Medulla oblongata (tissue), 1 donor: ENCODE results near the gene GMFB.

ENCODE experiments used
- DNase-seq: peaks from one replicate; pipeline ENCODE4 v3.0.0-alpha.2; 2015; ENCODE audit errors: extremely low spot score

GMFB gene

DNA sequence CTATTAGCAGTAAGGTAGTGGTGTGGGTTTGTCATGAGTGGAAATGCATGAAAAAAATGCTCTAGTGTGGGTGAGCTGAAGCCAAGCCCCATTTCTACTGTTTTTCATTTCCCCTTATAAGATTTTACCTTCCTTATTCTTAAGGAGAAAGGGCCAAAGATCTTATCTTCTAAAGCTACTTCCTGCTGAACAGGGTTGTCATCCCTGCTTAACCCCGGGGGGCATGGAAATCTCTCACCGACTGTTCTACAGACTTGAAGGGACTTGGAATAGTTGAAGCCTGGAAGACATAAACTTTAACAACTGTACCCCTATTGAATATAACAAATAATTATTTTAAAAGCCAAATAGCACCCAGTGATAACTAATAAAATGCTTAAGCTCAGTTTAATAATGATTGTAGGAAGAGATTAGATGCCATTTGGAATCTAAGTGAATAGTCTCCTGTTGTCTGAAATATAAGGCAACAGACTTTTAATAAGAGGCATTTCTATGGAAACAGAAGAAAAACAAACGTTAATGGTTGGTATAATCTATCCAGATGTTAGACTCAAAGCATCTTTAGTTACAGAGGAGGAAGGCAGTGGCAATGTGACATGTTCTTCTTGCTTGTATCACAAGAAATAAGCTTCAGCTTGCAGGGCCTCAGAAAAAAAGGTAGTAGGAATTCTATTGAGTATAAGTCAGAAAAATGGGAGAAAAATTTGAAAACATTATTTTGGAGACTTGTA lies 1.8 kb upstream of the GMFB start:
- DNase-seq = no peak

- DNase-seq = peak; percentile 5
Measured at GRCh38 chr14:54489731-54490444, 1.1 kb upstream of the GMFB start.

DNA sequence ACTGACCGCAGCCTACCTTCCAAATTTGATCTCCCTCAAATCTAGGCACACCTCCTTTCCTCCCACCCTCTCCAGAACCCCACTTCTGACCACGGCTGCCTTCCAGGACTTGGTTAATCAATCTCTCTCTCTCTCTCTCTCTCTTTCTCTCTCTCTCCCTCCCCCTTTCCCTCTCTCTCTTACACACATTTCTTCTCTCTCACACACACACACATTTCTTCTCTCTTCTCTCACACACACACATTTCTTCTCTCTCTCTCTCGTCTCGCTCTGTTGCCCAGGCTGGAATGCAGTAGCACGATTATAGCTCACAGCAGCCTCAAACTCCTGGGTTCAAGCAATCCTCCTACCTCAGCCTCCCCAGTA lies 521 bp upstream of the GMFB start:
- DNase-seq = no peak

DNA sequence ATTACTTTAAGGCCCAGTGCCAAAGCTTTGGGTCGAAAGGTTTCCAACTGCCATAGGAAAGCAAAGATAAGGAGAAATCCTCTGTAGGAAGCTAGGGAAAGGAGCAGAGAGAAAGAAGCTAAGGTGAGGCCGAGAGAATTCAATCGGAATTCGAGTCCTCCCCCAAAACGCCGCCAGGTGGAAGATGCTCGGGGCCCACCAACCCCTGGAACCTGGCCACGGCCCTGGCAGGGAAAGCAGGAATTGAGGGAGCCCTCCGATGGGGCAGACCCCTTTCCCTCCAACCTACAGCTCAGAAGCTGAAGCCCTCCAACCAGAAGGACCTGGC lies 498 bp downstream of the GMFB start:
- DNase-seq = peak; percentile 21

GRCh38 chr14:54487771-54488170 lies 1.0 kb downstream of the GMFB start:
- DNase-seq = peak; percentile 35

DNA sequence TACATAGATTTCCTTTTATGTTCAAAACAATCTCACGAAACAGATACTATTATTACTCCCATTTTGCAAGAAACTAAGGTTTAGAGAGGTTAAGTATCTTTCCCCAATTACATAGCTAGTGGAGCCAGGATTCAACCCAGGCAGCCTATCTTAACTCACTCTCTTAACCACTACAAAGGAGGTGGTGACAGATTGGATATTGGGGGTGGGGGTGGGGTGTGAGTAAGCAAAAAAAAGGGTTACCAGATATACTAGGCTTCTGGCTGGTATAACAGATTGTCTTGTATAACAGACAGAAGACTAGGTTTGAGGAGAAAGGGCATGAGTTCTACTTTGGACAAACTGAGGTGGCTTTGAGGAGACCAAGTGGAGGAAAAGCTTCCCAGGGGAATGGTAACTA lies 2.1 kb downstream of the GMFB start:
- DNase-seq = no peak

DNA sequence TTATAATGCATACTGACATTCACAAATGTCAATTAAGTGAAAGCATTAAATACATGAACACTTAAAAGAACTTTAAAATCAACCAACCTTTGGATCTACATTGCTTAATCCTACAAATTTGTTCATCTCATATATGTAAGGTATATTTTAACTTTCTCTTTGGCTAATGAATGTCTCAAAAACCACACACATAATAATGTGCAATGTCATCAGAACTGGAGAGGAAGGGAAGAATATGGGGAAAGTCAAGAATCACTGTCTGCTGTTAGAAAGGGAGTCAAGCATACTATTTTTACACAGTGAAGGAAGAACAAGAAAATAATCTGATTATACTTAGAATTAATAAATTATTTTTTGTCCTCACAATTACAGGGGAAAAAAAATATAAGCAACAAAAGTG lies 4.9 kb downstream of the GMFB start:
- no peak for DNase-seq

GRCh38 chr14:54483073-54483745 lies 5.6 kb downstream of the GMFB start:
- no peak for DNase-seq

GRCh38 chr14:54481695-54482094 lies 7.1 kb downstream of the GMFB start:
- no peak for DNase-seq

GRCh38 chr14:54480830-54481562 lies 7.8 kb downstream of the GMFB start:
- no peak for DNase-seq

DNA sequence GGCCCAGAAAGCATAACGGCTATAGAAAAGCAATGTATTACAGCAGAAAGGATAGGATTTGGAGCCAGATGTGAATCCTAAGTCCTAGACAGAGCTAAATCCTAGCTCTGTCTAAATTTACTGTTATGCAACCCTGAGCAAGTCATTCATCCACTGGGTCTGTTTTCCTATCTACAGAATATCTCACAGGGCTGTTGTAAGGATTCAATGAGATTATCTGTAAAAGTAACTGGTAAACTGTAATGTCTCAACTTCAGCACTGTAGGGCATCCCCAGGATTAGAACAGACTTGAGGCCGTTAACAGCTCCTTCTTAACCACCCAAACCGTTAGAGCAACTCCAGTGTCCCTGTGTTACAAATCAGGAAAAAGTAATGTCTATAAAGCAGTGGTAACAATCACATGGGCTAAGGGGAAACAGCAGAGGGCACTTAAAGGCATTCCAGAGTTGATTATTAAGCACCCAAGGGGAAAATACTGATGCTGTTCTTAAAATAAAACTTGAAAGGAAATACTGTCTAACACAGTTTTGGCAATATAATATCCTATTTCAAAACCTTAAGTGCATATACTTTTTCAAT lies 10.1 kb downstream of the GMFB start:
- no peak for DNase-seq

DNA sequence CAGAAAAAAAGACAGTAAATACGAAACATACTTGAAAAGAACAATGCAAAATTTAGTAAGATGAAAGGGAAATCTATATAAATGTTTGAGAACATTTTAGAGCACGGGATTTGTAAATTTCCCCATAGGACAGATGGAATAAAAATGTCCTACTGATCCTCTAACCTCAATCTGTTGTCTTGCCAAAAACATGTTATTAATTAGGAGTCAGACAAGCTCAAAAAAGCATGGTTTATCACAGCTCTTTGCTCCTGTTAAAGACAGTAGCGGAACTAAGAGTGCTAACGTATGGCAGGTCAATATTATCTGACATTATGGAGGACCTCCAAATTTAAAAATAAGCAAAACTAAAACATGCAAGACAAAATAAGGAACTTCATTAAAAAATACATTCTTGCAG lies 12.9 kb downstream of the GMFB start:
- DNase-seq = no peak

DNA sequence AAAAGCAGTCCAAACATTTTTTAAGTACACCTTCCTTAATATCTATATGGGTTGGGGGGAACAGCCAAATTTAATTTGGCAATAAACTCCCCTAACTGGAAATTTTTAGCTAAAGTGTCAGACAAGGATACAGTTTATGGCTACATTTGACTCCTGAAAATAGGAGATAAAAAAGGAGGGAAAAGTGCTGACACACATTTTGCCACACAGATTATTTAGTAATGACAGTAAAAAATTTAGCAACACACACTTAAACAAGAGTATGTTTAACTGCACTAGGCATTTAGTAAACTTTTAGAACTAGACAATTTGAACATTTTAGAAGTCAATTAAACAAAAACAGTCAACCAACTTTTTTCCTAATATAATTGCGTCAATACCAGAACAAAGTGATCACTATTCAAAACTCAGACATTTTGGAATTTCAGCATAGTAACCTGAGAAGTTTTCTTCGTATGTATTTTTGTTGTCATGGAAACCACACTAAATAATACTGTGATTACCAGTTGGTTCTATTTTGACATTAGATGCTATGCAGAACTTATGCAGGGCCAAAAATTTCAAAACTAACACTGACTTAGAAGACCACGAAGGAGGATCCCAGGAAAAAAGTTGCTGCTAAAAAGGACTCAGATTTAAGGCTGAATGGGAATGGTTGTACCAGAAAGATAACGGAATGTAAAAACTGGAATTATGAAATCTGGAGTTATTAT lies 13.4 kb downstream of the GMFB start:
- no peak for DNase-seq

DNA sequence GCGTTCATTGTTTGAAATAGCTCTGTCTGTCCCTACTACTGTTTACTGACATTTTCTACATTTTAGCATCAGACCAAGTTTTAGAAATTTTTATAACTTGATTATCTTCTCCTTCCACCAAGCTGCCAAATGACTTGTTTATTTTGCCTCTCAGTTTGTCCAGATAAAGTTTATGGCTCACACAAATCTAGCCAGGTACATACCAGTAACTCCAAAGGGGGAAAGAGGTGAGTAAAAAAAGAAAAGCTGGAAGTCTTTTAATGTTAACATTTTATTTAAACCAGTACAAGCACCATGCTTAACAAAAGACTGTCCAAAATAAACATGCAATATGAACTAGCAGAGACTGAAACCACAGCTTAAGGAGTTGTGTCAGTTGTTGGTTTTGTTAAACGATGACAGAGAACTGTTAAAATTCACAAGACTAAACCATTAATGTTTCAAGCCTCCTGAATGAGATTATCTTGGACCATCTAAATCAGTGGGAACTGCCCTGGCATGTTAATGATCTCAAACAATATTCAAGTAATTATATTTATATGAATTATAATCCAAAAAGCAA lies 14.5 kb downstream of the GMFB start:
- no peak for DNase-seq

DNA sequence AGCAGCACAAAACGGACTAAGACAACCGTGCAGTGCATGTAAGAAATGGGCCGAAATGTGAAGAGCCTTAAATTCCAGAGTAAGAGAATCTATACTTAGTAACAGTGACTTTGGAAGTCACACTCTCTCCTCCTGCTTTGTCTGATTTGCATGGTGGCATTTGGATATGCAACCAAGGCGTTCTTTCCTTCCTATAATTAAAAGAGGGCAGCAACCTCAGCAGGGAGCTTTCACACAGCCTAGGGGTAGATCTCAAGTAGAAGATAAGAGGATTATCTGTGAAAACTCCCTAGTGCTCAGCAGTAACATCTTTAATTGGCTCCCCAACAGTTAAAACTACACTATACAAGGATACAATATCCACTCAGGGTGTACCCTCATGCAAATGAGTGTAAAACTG lies 16.5 kb downstream of the GMFB start:
- DNase-seq = no peak

GRCh38 chr14:54471641-54472040 lies 17.1 kb downstream of the GMFB start:
- DNase-seq = no peak

DNA sequence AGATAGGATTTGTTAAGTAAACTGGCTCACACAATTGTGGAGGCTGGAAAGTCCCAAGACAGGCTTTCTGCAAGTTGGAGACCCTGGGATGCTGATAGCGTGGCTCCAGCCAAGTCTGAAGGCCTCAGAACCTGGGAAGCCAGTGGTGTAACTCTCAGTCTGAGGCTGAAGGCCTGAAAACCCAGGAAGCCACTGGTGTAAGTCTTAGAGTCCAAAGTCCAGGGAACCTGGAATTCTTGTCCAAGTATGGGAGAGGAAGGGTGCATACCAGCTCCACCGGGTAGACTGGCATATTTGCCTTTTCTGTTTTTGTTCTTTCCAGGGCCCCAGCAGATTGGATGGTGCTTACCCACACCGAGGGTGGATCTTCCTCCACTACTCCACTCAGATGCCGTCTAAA lies 18.1 kb downstream of the GMFB start:
- no peak for DNase-seq

GRCh38 chr14:54467280-54467679 lies 21.5 kb downstream of the GMFB start:
- no peak for DNase-seq

DNA sequence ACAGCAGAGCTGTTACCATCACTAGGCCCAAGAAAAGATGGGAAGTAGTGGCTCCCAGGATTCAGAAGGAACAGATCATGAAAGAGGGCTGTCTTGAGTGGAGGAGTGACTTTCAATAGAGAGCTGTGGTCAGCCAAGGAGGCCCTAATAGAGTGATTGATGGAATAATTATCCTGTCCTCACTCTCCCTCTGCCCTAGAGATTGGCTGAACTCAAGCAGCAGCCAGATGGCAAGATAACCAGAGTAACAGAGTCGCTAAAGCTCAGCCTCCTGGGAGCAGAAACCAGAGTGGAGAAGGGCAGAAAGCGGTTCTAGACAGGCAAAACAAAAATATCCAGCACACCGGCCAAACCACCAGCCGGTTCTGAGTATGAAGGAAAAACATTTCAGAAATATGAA lies 23.1 kb downstream of the GMFB start:
- no peak for DNase-seq

GRCh38 chr14:54462048-54462447 lies 26.7 kb downstream of the GMFB start:
- DNase-seq = no peak

- DNase-seq = no peak
Measured at GRCh38 chr14:54459106-54459505, 29.7 kb downstream of the GMFB start.
